ENCODE results near the gene CTTN.
"Not testable (repeated sequence)": the region's sequence is repeated elsewhere in the genome, so short reads cannot be mapped to it uniquely, and the experiment has no call there.

Gene CTTN

DNA sequence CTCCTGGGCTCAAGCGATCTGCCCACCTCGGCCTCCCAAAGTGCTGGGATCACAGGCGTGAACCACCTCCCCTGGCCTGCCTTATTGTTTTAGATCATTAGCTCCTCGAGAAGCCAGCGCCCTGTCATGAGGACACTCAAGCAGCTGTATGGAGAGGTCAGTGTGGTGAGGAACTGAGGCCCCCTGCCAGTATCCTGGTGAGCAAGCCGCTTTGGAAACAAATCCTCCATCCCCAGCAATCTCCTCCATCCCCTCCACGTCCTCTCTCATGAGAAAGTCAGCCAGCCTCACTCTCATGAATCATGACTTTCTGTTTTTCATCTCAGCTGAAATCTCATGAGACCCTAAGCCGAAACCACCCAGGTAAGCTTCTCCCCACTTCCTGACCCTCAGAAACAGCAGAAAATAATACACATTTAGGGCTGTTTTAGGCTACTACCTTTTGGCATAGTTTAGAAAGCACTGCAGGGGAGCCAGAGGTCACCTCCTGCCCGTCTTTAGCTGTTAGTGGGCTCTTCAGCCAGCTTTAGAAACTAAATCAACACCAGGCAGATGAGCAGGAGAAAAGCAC is 56.0 kb downstream of the CTTN start:
- TF ChIP-seq GATA1 (IDR thresholded peaks at IDR 0.05; ENCODE audit: low read depth, low read length) (no peak), POLR2A (IDR thresholded peaks at IDR 0.05; ENCODE audit: low read length) (no peak)
- DNase-seq, result no peak

DNA sequence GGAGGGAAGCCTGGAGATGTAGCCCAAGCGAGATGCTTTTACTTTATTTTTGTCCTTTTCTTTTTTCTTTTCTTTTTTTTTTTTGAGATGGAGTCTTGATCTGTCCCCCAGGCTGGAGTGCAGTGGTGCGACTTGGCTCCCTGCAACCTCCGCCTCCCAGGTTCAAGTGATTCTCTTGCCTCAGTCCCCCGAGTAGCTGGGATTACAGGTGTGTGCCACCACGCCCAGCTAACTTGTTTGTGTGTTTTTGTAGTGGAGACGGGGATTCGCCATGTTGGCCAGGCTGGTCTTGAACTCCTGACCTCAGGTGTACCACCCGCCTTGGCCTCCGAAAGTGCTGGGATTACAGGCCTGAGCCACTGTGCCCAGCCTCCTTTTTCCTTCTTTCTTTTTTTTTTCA is 56.5 kb downstream of the CTTN start:
- DNase-seq, result not testable (repeated sequence)

DNA sequence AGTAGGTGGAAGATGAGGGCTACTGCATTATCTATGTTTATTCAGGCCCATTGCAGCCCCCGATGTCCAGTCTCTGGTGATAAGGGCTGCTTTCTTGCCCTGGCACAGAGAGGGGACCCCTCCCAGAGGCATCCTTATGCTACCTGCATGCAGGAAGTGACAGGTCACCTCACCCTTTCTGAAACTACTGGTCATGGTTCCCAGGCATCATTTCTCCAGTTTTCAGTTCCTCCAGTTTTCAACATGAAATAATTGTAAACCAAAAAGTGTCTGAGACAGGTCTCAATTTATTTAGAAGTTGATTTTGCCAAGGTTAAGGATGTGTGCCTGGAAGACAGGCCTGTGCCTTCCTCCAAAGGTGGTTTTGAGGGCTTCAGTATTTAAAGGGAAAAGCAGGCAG is 57.0 kb downstream of the CTTN start:
- TF ChIP-seq POLR2A (IDR thresholded peaks at IDR 0.05; ENCODE audit: low read length), result no peak
- no peak for TF ChIP-seq GATA1 (IDR thresholded peaks at IDR 0.05; ENCODE audit: low read depth, low read length)
- no peak for DNase-seq

DNA sequence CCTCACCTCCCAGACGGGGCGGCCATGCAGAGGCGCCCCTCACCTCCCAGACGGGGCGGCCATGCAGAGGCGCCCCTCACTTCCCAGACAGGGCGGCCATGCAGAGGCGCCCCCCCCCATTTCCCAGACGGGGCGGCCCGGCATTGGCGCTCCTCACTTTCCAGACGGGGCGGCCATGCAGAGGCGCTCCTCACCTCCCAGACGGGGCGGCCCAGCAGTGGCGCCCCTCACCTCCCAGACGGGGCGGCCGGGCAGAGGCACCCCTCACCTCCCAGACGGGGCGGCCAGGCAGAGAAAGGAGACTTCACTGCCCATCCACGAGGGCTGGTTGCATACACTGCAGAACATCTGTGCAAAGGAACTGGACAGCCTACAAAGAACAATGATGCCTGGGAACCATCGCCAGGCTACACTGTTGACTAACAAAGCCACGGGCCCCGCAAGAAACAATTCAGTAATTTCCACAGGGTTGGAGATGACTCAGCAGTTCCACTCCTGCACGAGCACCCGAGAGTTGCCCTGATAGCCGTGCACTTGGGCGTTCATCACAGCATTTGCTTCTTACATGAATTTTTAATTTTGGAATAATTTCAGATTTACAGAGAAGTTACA is 58.7 kb downstream of the CTTN start:
- peak; percentile 45 to 53 for DNase-seq
- no peak for TF ChIP-seq POLR2A (IDR thresholded peaks at IDR 0.05; ENCODE audit: low read length)
- no peak for TF ChIP-seq GATA1 (IDR thresholded peaks at IDR 0.05; ENCODE audit: low read depth, low read length)

DNA sequence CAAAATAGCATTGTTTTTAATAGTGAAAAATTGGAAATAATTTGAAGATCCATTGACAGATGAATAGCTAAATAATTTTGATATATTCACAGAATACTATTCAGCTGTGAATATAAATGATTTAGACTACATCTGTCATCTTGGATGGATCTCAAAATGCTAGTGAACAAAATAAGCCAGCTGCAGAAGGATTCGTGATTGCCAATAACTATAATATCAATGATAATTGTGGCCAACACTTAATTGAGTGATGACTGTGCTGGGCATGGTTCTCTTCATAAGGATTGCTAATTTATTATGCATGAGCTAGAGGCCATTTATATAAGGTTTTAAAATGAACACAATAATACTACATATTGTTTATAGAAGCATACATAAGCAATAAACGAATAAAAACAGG is 60.4 kb downstream of the CTTN start:
- no peak for DNase-seq
- TF ChIP-seq GATA1 (IDR thresholded peaks at IDR 0.05; ENCODE audit: low read depth, low read length) (no peak), POLR2A (IDR thresholded peaks at IDR 0.05; ENCODE audit: low read length) (no peak)

DNA sequence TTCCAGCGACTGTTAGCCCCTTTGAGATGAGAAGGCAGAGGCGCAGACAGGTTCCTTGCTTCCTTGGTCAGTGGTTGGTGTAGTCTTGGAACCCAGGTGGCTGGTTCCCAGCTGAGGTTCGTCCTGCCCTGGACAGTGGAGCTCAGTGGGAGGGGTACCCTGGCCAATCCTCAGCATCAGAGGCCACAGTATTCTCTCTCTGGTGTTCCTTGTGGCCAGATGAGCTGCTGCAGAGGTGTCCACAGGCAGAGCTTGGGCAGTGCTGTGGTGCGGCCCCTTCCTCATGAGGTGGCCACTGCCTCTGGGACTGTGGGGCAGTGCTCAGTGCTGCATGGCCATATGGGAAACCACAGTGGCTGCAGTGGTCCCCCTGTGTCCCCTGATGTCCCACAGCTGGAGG is 61.8 kb downstream of the CTTN start:
- TF ChIP-seq GATA1 (IDR thresholded peaks at IDR 0.05; ENCODE audit: low read depth, low read length), result no peak
- no peak for TF ChIP-seq POLR2A (IDR thresholded peaks at IDR 0.05; ENCODE audit: low read length)
- DNase-seq, result no peak

DNA sequence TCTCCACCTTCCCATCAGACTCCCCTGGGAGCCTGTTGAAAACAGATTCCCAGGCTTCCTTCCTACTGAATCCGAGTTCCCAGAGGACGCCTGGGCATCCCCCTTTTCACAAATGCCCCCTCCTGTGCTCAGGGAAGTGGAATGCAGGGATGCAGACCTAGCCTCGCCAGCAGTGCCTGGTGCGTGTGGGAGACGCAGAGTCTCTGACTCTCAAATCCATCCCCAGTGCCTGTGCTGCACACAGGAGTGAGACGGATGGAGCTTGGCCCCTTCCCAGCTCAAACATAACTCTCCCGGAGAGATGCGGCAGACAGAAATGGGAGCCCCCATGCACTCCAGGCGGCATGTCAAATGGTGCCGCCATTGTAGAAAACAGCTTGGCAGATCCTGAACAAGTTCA is 62.6 kb downstream of the CTTN start:
- no peak for DNase-seq
- no peak for TF ChIP-seq GATA1 (IDR thresholded peaks at IDR 0.05; ENCODE audit: low read depth, low read length)
- no peak for TF ChIP-seq POLR2A (IDR thresholded peaks at IDR 0.05; ENCODE audit: low read length)

DNA sequence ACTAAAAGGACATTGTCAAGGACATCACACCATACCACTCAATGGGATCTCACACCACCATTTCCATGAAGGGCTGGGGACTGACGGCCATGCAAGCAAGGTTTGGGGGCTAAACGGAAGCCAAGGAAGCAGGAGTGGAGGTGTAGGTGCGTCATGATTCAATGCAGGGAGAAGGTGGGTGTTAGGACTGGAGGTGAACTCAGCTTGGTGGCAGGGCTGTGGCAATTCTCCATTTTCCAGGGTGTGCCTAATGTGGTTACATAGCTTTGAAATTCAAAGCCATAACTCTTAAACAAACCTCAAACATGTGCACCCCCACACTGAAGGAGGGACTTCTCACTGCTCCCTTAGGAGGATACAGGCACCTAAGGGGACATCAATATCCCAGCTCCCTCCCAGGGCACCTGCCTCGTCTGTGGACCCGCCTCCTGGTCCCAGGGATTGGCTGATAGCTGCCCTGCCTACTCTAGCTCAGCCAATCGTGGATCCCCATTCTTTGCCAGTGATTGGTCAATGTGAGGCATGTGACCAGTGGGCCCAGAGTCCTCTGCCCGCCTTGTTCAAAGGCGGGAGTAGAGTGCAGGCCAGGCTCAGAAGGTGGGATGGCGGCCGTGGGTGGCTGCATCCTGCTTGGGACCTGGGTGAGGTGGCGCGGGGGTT is 64.6 kb downstream of the CTTN start:
- TF ChIP-seq GATA1 (IDR thresholded peaks at IDR 0.05; ENCODE audit: low read depth, low read length), result no peak
- TF ChIP-seq POLR2A (IDR thresholded peaks at IDR 0.05; ENCODE audit: low read length), result no peak
- DNase-seq, result peak in 1 of 2 experiments; percentile 16

DNA sequence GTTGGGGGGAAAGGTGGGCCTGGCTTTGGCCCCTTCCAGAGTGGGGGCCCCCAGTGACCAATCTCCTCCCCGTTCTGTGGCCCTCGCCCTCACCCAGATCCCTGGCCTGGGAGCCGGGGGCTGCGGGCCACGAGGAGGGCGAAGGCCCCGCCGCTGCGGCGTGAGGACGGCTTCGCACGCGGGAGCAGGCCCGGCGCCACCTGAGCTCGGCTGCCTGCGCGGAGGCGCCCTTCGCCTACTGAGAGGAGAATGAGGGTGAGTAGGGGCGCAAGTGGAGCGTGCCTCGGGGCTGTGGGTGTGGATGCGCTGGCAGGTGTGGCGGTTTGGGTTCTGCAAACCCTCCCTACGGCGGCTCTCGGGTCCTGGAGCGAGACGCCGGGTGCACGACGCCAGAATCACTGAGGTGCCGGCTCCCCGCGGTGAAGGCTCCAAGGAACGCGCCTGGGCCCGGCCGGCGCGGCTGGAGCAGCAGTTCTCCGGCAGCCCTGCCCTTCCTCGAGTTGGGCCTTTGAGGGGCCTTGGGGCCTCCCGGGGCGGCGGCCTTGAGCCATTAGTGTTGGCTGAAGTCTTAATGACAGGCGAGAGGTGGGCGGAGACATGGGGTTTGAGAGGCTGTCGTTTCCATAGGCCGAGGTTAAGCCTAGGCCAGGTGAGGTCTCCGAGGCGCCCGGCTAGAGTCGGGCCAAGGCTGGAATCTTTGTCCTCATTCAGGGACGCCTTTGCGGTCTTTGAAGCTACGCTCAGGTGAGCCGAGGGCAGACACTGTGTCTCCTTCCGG is 65.3 kb downstream of the CTTN start:
- DNase-seq, result no peak
- TF ChIP-seq POLR2A (IDR thresholded peaks at IDR 0.05; ENCODE audit: low read length) (no peak), GATA1 (IDR thresholded peaks at IDR 0.05; ENCODE audit: low read depth, low read length) (no peak)

DNA sequence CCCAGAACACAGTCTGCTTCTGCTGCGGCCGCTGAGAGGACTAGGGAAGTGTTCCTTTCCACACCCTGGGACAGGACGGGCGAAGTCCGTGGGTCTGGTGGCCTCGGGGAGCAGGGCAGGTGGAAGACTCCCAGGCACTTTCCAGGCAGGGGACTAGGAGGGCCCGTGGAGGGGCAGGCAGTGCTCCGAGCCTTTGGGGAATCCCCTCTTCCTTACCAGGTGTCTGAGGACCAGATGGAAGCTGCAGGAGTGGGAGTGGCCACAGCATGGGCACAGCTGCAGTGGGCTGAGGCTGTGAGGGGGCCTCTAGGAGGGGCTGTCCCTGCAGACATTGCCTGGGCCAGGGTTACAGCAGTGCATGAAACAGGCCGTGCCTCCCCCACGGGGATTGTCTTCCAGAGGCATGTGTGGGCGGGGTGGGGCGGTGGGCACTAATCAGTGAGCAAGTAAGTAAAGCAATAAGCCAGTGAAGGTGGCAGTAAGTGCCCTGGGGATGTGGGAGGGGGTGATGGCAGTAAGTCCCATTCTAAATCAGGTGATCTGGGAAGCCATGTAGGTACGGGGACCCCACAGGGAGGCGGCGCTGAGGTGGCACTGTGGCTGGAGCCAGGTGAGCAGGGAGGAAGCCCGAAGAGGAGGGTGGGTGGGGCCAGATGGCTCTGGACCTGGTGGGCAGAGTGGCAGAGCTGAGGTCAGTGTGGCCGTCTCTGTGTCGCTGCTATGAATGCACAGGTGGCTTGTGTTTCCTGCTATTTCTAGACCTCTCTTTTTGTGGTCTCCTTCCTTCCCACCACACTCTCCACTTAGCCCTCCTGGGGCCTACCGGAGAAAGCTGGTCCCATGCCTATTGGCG is 66.4 kb downstream of the CTTN start:
- no peak for TF ChIP-seq POLR2A (IDR thresholded peaks at IDR 0.05; ENCODE audit: low read length)
- no peak for DNase-seq

DNA sequence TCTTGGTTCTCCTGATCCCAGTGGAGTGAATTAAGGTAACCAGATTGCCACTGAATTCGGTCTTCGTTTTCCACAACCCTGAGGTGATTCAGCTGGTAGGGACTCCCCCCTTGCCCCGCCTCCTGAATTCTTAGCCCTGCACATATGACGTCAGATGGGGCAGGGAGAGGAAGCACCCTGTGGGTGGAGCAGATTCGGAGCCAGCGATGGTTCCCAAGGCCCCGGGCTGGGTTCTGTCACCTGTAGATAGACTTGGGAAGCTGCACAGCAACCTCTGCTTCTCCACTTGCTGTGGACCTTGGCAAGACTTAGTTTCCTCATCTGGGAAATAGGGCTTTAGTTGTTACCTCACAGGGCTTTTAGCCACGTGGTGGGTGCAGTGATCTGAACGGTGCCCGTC is 67.8 kb downstream of the CTTN start:
- TF ChIP-seq GATA1 (IDR thresholded peaks at IDR 0.05; ENCODE audit: low read depth, low read length) (no peak), POLR2A (IDR thresholded peaks at IDR 0.05; ENCODE audit: low read length) (no peak)
- no peak for DNase-seq

DNA sequence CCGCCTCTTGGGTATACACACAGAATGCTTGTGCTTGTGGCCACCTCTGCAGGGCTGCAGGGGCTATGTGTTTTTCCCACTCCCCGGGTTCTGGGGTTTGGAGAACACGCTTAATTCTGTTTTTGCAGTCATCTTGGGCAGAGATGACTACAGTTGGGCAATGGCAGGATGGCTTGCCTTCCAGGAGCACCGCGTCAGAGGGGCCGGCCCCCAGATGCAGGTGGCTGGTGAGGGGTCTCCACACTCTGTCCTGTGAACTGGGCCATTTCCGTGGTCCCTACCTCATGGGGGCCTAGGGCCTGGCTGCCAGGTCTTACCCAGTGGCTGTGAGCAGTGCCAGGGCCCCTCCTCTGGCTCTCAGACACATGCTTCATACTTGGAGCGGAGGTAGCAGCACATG is 68.3 kb downstream of the CTTN start:
- DNase-seq, result no peak

DNA sequence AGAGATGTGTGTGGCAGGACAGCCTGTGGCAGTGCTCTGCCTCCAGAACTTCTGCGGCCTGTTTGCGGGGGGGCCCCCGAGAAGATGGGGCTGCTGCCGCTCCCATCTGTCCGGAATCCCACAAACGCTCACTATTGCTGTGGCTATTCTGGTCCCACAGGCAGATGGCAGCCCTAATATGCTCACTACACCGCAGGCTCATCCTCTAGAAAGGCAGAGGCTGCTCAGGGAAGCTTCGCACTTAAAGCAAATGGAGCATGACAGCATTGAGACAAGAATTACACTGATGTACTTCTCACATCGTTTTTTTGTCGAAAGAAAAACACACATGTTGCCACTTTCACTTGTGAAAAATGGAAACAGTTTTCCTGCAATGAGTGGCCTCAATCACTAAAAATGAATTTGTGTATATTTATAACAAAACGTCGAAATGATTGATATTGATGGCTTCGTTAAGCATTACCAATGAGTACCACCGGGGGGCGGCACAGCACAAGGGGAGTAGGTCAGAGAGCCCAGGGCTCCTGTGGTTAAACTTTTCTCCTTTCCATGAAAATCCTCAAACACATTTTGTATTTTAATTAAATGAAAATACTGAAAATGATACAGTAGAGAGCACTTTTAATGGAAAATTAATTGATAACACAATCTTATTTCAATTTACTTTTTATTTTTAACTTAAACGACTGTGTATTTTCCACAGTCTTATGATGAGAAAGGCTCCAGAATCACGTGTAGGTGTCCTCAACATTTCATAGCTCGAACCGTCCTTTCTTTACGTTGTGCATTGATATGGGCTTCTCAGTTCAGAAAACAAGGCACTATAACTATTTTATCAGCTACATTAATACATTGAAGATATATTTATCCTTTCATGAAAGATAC is 69.1 kb downstream of the CTTN start:
- peak; percentile 58 to 76 for DNase-seq
- TF ChIP-seq GATA1 (IDR thresholded peaks at IDR 0.05; ENCODE audit: low read depth, low read length), result no peak
- no peak for TF ChIP-seq POLR2A (IDR thresholded peaks at IDR 0.05; ENCODE audit: low read length)

More for the DNA sequence above, 68.3 kb downstream of the CTTN start:
- TF ChIP-seq GATA1 (IDR thresholded peaks at IDR 0.05; ENCODE audit: low read depth, low read length) (no peak), POLR2A (IDR thresholded peaks at IDR 0.05; ENCODE audit: low read length) (no peak)
